ENCODE measurements around the gene WNT9A.

WNT9A gene

GRCh38 chr1:227899820-227900449 is 47.8 kb downstream of the WNT9A start:
- DNase-seq (ENCODE audit: insufficient read length, low spot score) (no peak), FAIRE-seq (no peak)
- TF ChIP-seq POLR2A (IDR thresholded peaks at IDR 0.05; ENCODE audit: low read depth, low read length): no peak

GRCh38 chr1:227899141-227899819 is 48.5 kb downstream of the WNT9A start:
- DNase-seq (ENCODE audit: insufficient read length, low spot score) (no peak), FAIRE-seq (no peak)
- no peak for TF ChIP-seq POLR2A (IDR thresholded peaks at IDR 0.05; ENCODE audit: low read depth, low read length)

- DNase-seq (ENCODE audit: insufficient read length, low spot score) (no peak), FAIRE-seq (no peak)
- TF ChIP-seq POLR2A (IDR thresholded peaks at IDR 0.05; ENCODE audit: low read depth, low read length): no peak
These were observed 49.1 kb downstream of the WNT9A start for GRCh38 chr1:227898502-227899140.

- FAIRE-seq: no peak
- no peak for TF ChIP-seq POLR2A (IDR thresholded peaks at IDR 0.05; ENCODE audit: low read depth, low read length)
These were observed 49.9 kb downstream of the WNT9A start for GRCh38 chr1:227897704-227898438.

GRCh38 chr1:227896710-227897655 is 50.7 kb downstream of the WNT9A start:
- no peak for TF ChIP-seq POLR2A (IDR thresholded peaks at IDR 0.05; ENCODE audit: low read depth, low read length)
- FAIRE-seq (no peak), DNase-seq (ENCODE audit: insufficient read length, low spot score) (no peak)

More at GRCh38 chr1:227897704-227898438, 49.9 kb downstream of the WNT9A start:
- no peak for DNase-seq (ENCODE audit: insufficient read length, low spot score)

GRCh38 chr1:227895828-227896685 is 51.7 kb downstream of the WNT9A start:
- no peak for DNase-seq (ENCODE audit: insufficient read length, low spot score)
- FAIRE-seq: no peak
- no peak for TF ChIP-seq POLR2A (IDR thresholded peaks at IDR 0.05; ENCODE audit: low read depth, low read length)

- TF ChIP-seq POLR2A (IDR thresholded peaks at IDR 0.05; ENCODE audit: low read depth, low read length): no peak
- no peak for FAIRE-seq
- DNase-seq (ENCODE audit: insufficient read length, low spot score): no peak
These were observed 52.8 kb downstream of the WNT9A start for GRCh38 chr1:227894831-227895451.

- TF ChIP-seq POLR2A (IDR thresholded peaks at IDR 0.05; ENCODE audit: low read depth, low read length): no peak
- DNase-seq (ENCODE audit: insufficient read length, low spot score): no peak
- FAIRE-seq: no peak
These were observed 53.6 kb downstream of the WNT9A start for GRCh38 chr1:227893949-227894721.

GRCh38 chr1:227893300-227893948 is 54.3 kb downstream of the WNT9A start:
- no peak for TF ChIP-seq POLR2A (IDR thresholded peaks at IDR 0.05; ENCODE audit: low read depth, low read length)
- FAIRE-seq (no peak), DNase-seq (ENCODE audit: insufficient read length, low spot score) (no peak)

- DNase-seq (ENCODE audit: insufficient read length, low spot score): no peak
- FAIRE-seq: no peak
- no peak for TF ChIP-seq POLR2A (IDR thresholded peaks at IDR 0.05; ENCODE audit: low read depth, low read length)
These were observed 55.0 kb downstream of the WNT9A start for GRCh38 chr1:227892489-227893299.

Measured in H54 (cell line).